Left lung (tissue), 10 donors: ENCODE data around the gene MRPS12. TPM values are rescaled to one million over a fixed set of nuclear protein-coding genes. Genes with fewer than 3 reads are reported as not detected.

Experiments used
- ATAC-seq: fragments of 200-7000 bp; cut with Tn5 transposase; one replicate; pipeline ENCODE4 v1.9.1; 2020; ENCODE audit warnings: moderate library complexity
- DNase-seq, 4 donors: peaks; one replicate each; pipeline ENCODE4 v3.0.0-alpha.2; 2013 to 2020
- H3K27ac ChIP-seq, 2 donors: fragments of 200-600 bp; sonication (generic) in 1 of 2; one replicate each; pipeline versions ENCODE4 v1.5.0 to v1.8.0; 2020 to 2021
- H3K27me3 ChIP-seq, 2 donors: fragments of 200-600 bp; sonication (generic) in 1 of 2; one replicate each; pipeline versions ENCODE4 v1.5.0 to v1.8.0; 2020 to 2021
- H3K36me3 ChIP-seq, 2 donors: fragments of 200-600 bp; sonication (generic) in 1 of 2; one replicate each; pipeline versions ENCODE4 v1.5.0 to v1.8.0; 2020 to 2021
- H3K4me1 ChIP-seq, 2 donors: fragments of 200-600 bp; one replicate each; pipeline ENCODE4 v1.8.0; 2021
- H3K4me3 ChIP-seq, 2 donors: fragments of 200-600 bp; sonication (generic) in 1 of 2; one replicate each; pipeline versions ENCODE4 v1.5.0 to v1.8.0; 2020 to 2021; ENCODE audit warnings: mild to moderate bottlenecking in 1 of 2
- H3K9me3 ChIP-seq, 2 donors: fragments of 200-600 bp; sonication (generic) in 1 of 2; one replicate each; pipeline versions ENCODE4 v1.5.0 to v1.8.0; 2020 to 2021
- CTCF ChIP-seq, 2 donors: fragments of 200-600 bp; sonication (generic) in 1 of 2; IDR thresholded peaks; one replicate each; pipeline versions ENCODE4 v1.5.0 to v1.8.0; 2021; ENCODE audit warnings: antibody characterized with exemption in 2 of 2
- intact Hi-C, 2 donors: fragments of 100-400 bp; cut with DNase I; formaldehyde crosslinking; loops; one replicate each; pipeline versions ENCODE4 v1.11.2 to v1.14.2; 2022
- polyA plus RNA-seq, 6 donors: library from polyadenylated mRNA; unstranded; fragments of 120-200 nt; gene quantifications; one replicate each; pipeline ENCODE4 v1.2.1, GENCODE V29; 2013; ENCODE audit not compliant: insufficient read length in 6 of 6
- total RNA-seq, 2 donors: library from RNA; stranded (reverse); fragmentation: NEBNext Ultra II Directional; extraction: Animal tissue kit (Norgen Biotek cat#: 25700); gene quantifications; one replicate each; pipeline ENCODE4 v1.2.1, GENCODE V29; 2021
- donor health status: DM: no; HTN: yes; CAD: no.
- donor health status: DM: no; HTN: no; CAD: no.

MRPS12 gene
- total and polyA plus RNA-seq, 8 donors, result 11.8 to 39.8 (median 16.8) TPM

- intact Hi-C loops, result no loop called here
Measured at GRCh38 chr19:38919837-38920601, 10.7 kb upstream of the MRPS12 start.

DNA sequence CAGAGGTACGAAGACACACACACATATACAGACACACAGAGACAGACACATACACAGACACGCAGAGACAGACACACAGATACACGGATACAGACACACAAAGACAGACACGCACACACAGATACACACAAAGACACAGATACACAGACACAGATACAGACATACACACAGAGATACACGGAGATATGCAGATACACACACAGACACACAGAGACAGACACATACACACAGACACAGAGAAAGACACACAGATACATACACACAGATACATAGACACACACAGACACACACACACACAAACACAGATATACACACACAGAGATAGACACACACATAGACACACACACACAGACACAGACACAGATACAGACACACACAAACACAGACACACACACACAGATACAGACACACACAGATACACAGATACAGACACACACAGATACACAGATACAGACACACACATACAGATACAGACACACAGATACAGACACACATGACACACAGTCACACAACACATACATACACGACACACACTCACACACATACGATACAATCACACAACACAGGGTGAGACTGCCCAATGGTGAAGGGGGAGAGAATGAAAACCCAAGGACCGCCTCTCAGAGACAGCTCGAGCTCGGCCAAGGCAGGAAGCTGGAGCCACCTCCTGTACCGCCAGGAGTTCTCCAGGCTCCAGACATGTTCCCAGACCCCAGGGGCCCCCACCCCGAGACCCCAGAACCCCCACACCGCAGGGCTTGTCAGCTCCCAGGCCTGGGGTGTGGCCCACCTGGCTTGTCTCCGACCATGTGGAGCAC, 9.9 kb upstream of the MRPS12 start:
- H3K27me3 ChIP-seq, result no peaks in the 10 kb centered on the region
- H3K36me3 ChIP-seq, result peaks cover 0 to 42% of the 10 kb centered on the region in 2 donors
- no peaks in the 10 kb centered on the region for H3K9me3 ChIP-seq
- TF ChIP-seq CTCF (IDR thresholded peaks at IDR 0.05), result no peak
- no peaks in the 10 kb centered on the region for H3K4me1 ChIP-seq
- no peak overlapping the region for H3K4me3 ChIP-seq
- no peak overlapping the region for H3K27ac ChIP-seq
- DNase-seq (no peak), ATAC-seq (no peak)
- intact Hi-C loops, result no loop called here

More at GRCh38 chr19:38919837-38920601, 10.7 kb upstream of the MRPS12 start:
- H3K27me3 ChIP-seq, result no peaks in the 10 kb centered on the region
- ATAC-seq (no peak), DNase-seq (no peak)
- no peak overlapping the region for H3K27ac ChIP-seq
- H3K36me3 ChIP-seq, result peaks cover 0 to 41% of the 10 kb centered on the region in 2 donors
- H3K9me3 ChIP-seq, result no peaks in the 10 kb centered on the region
- no peak for TF ChIP-seq CTCF (IDR thresholded peaks at IDR 0.05)
- no peak overlapping the region for H3K4me3 ChIP-seq
- H3K4me1 ChIP-seq, result no peaks in the 10 kb centered on the region

DNA sequence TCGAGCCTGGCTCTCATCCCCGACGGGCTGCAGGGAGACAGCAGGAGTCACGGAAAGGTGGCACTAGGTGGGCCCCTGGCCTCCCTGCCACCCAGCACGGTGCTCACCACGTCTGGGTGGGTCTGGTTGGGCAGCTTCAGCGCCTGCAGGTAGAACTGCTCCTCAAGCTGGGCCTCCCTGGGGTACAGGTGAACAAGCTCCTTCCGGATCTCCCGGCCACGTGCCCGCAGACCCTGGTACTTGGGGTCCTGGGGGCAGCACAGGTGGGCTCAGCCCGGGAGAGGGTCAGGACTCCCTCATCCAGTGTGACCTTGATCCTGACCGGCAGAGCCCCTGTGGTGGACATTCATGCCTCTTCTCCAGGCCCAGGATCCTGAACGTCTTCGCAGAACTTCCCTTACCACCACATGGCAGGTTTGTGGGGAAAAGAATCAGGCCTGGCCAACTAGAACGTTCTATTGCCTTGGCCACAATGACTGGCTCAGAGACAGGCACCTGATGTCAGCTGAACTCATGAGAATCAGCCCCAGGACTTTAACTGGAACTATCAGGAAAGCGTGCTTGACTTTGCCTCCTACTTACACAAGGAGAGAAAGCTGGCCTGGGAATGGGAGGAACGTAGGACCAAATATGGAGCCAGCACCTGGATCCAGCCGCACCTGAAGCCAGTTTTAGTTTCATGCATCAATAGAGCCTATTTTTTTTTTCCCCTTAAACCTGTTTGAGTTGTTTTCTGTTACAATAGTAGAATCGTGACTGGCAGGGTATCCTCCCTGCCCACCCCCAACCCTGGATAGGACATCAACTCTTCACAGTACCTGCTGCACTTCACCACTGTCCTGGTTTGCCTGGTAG, 9.1 kb upstream of the MRPS12 start:
- no peak overlapping the region for H3K27ac ChIP-seq
- H3K27me3 ChIP-seq, result no peaks in the 10 kb centered on the region
- no peaks in the 10 kb centered on the region for H3K4me1 ChIP-seq
- intact Hi-C loops, result no loop called here
- ATAC-seq (no peak), DNase-seq (no peak)
- H3K4me3 ChIP-seq, result no peak overlapping the region
- no peaks in the 10 kb centered on the region for H3K9me3 ChIP-seq
- no peak for TF ChIP-seq CTCF (IDR thresholded peaks at IDR 0.05)
- peaks cover 0 to 46% of the 10 kb centered on the region in 2 donors for H3K36me3 ChIP-seq

GRCh38 chr19:38922482-38922881, 8.3 kb upstream of the MRPS12 start:
- ATAC-seq, result no peak
- intact Hi-C loops, result no loop called here
- peaks cover 0 to 46% of the 10 kb centered on the region in 2 donors for H3K36me3 ChIP-seq

More at GRCh38 chr19:38922482-38922881, 8.3 kb upstream of the MRPS12 start:
- H3K9me3 ChIP-seq, result no peaks in the 10 kb centered on the region
- no peak overlapping the region for H3K27ac ChIP-seq
- no peaks in the 10 kb centered on the region for H3K27me3 ChIP-seq
- H3K4me1 ChIP-seq, result no peaks in the 10 kb centered on the region
- DNase-seq, result no peak
- TF ChIP-seq CTCF (IDR thresholded peaks at IDR 0.05), result no peak
- H3K4me3 ChIP-seq, result no peak overlapping the region
